Measurements from ENCODE around the gene OOEP.
"Not testable (repeated sequence)": the region's sequence is repeated elsewhere in the genome, so short reads cannot be mapped to it uniquely, and the experiment has no call there.

The OOEP gene

GRCh38 chr6:73388433-73388799 lies 18.7 kb upstream of the OOEP start:
- Histone ChIP-seq H4K91ac (ENCODE audit: low read depth, low read length) (no peak overlapping the region), H2BK12ac (ENCODE audit: low read length) (no peak overlapping the region), H2AK5ac (ENCODE audit: low read length) (no peak overlapping the region), H3K4me1 (ENCODE audit: control insufficient read depth in 1 of 2, insufficient read depth in 2 of 2, low read length in 2 of 2) (no peaks in the 10 kb centered on the region), H4K12ac (ENCODE audit: low read depth, low read length) (no peak overlapping the region), H3K4ac (ENCODE audit: low read depth, low read length) (no peak overlapping the region), H3K23ac (ENCODE audit: low read length) (no peak overlapping the region), H3K79me2 (ENCODE audit: control insufficient read depth, insufficient read depth, low read length, poor library complexity) (no peaks in the 10 kb centered on the region), H3K4me3 (ENCODE audit: low read depth, low read length) (no peak overlapping the region), H2BK5ac (ENCODE audit: low read depth, low read length, poor library complexity) (no peak overlapping the region), H4K8ac (ENCODE audit: low read depth, low read length) (no peak overlapping the region), H3K79me1 (ENCODE audit: low read length) (peaks cover 2% of the 10 kb centered on the region), H3K27ac (ENCODE audit: low read depth, low read length) (no peak overlapping the region), H3K18ac (ENCODE audit: low read length) (no peak overlapping the region), H3K4me2 (ENCODE audit: low read length) (peak overlapping the region; percentile 57), H3K27me3 (ENCODE audit: insufficient read depth, low read length) (no peaks in the 10 kb centered on the region), H2AFZ (ENCODE audit: insufficient read depth, low read length, poor library complexity) (peak overlapping the region; percentile 37), H3K36me3 (ENCODE audit: control insufficient read depth in 1 of 2, insufficient read depth in 2 of 2, low read length in 2 of 2) (no peaks in the 10 kb centered on the region), H3K14ac (ENCODE audit: low read length) (no peak overlapping the region), H2BK120ac (ENCODE audit: insufficient read depth, low read length, poor library complexity) (no peak overlapping the region), H3K9ac (ENCODE audit: low read length) (no peak overlapping the region), H3K9me3 (ENCODE audit: insufficient read depth, low read depth, low read length) (peaks cover 2% of the 10 kb centered on the region)
- no peak for DNase-seq
- WGBS (ENCODE audit: extremely low coverage, insufficient coverage, insufficient read length), result no CpG with 5 or more reads among the region's 4 CpGs

- Histone ChIP-seq H3K14ac (ENCODE audit: low read length) (no peak overlapping the region), H3K9ac (ENCODE audit: low read length) (no peak overlapping the region), H3K23ac (ENCODE audit: low read length) (no peak overlapping the region), H2BK12ac (ENCODE audit: low read length) (no peak overlapping the region), H2AK5ac (ENCODE audit: low read length) (no peak overlapping the region), H3K79me1 (ENCODE audit: low read length) (no peaks in the 10 kb centered on the region), H3K9me3 (ENCODE audit: insufficient read depth, low read depth, low read length) (no peaks in the 10 kb centered on the region), H3K4ac (ENCODE audit: low read depth, low read length) (no peak overlapping the region), H3K4me3 (ENCODE audit: low read depth, low read length) (no peak overlapping the region), H4K12ac (ENCODE audit: low read depth, low read length) (no peak overlapping the region), H3K79me2 (ENCODE audit: control insufficient read depth, insufficient read depth, low read length, poor library complexity) (no peaks in the 10 kb centered on the region), H3K27ac (ENCODE audit: low read depth, low read length) (no peak overlapping the region), H2BK120ac (ENCODE audit: insufficient read depth, low read length, poor library complexity) (no peak overlapping the region), H2AFZ (ENCODE audit: insufficient read depth, low read length, poor library complexity) (no peak overlapping the region), H4K8ac (ENCODE audit: low read depth, low read length) (no peak overlapping the region), H3K27me3 (ENCODE audit: insufficient read depth, low read length) (no peaks in the 10 kb centered on the region), H4K91ac (ENCODE audit: low read depth, low read length) (no peak overlapping the region), H3K18ac (ENCODE audit: low read length) (no peak overlapping the region), H2BK5ac (ENCODE audit: low read depth, low read length, poor library complexity) (no peak overlapping the region), H3K4me1 (ENCODE audit: control insufficient read depth in 1 of 2, insufficient read depth in 2 of 2, low read length in 2 of 2) (no peaks in the 10 kb centered on the region), H3K4me2 (ENCODE audit: low read length) (no peak overlapping the region), H3K36me3 (ENCODE audit: control insufficient read depth in 1 of 2, insufficient read depth in 2 of 2, low read length in 2 of 2) (no peaks in the 10 kb centered on the region)
- no CpG with 5 or more reads among the region's 6 CpGs for WGBS (ENCODE audit: extremely low coverage, insufficient coverage, insufficient read length)
- peak; percentile 89 to 96 for DNase-seq
These were observed 12.9 kb upstream of the OOEP start for GRCh38 chr6:73382462-73383113.

- not testable (repeated sequence) for DNase-seq; H3K36me3 ChIP-seq (ENCODE audit: control insufficient read depth in 1 of 2, insufficient read depth in 2 of 2, low read length in 2 of 2); H2BK12ac ChIP-seq (ENCODE audit: low read length); H3K9ac ChIP-seq (ENCODE audit: low read length); H2AK5ac ChIP-seq (ENCODE audit: low read length); H2AFZ ChIP-seq (ENCODE audit: insufficient read depth, low read length, poor library complexity); H3K14ac ChIP-seq (ENCODE audit: low read length); H2BK120ac ChIP-seq (ENCODE audit: insufficient read depth, low read length, poor library complexity); H3K27ac ChIP-seq (ENCODE audit: low read depth, low read length); H3K4me3 ChIP-seq (ENCODE audit: low read depth, low read length); H3K23ac ChIP-seq (ENCODE audit: low read length); H3K18ac ChIP-seq (ENCODE audit: low read length); H3K79me1 ChIP-seq (ENCODE audit: low read length); H4K91ac ChIP-seq (ENCODE audit: low read depth, low read length); H3K9me3 ChIP-seq (ENCODE audit: insufficient read depth, low read depth, low read length); H4K12ac ChIP-seq (ENCODE audit: low read depth, low read length); H2BK5ac ChIP-seq (ENCODE audit: low read depth, low read length, poor library complexity); H3K79me2 ChIP-seq (ENCODE audit: control insufficient read depth, insufficient read depth, low read length, poor library complexity); H4K8ac ChIP-seq (ENCODE audit: low read depth, low read length); H3K4me2 ChIP-seq (ENCODE audit: low read length); H3K27me3 ChIP-seq (ENCODE audit: insufficient read depth, low read length); H3K4me1 ChIP-seq (ENCODE audit: control insufficient read depth in 1 of 2, insufficient read depth in 2 of 2, low read length in 2 of 2); H3K4ac ChIP-seq (ENCODE audit: low read depth, low read length)
- no CpG with 5 or more reads among the region's 10 CpGs for WGBS (ENCODE audit: extremely low coverage, insufficient coverage, insufficient read length)
These were observed 11.8 kb upstream of the OOEP start for GRCh38 chr6:73381531-73381930.

GRCh38 chr6:73377225-73377624 lies 7.5 kb upstream of the OOEP start:
- Histone ChIP-seq H3K27me3 (ENCODE audit: insufficient read depth, low read length) (no peaks in the 10 kb centered on the region), H3K79me2 (ENCODE audit: control insufficient read depth, insufficient read depth, low read length, poor library complexity) (no peaks in the 10 kb centered on the region), H2AFZ (ENCODE audit: insufficient read depth, low read length, poor library complexity) (no peak overlapping the region), H3K9me3 (ENCODE audit: insufficient read depth, low read depth, low read length) (peaks cover 4% of the 10 kb centered on the region), H3K4me2 (ENCODE audit: low read length) (no peak overlapping the region), H2AK5ac (ENCODE audit: low read length) (no peak overlapping the region), H3K4me3 (ENCODE audit: low read depth, low read length) (no peak overlapping the region), H2BK120ac (ENCODE audit: insufficient read depth, low read length, poor library complexity) (no peak overlapping the region), H3K18ac (ENCODE audit: low read length) (no peak overlapping the region), H4K91ac (ENCODE audit: low read depth, low read length) (no peak overlapping the region), H3K4me1 (ENCODE audit: control insufficient read depth in 1 of 2, insufficient read depth in 2 of 2, low read length in 2 of 2) (no peaks in the 10 kb centered on the region), H3K27ac (ENCODE audit: low read depth, low read length) (no peak overlapping the region), H3K23ac (ENCODE audit: low read length) (no peak overlapping the region), H4K8ac (ENCODE audit: low read depth, low read length) (no peak overlapping the region), H3K36me3 (ENCODE audit: control insufficient read depth in 1 of 2, insufficient read depth in 2 of 2, low read length in 2 of 2) (no peaks in the 10 kb centered on the region), H3K9ac (ENCODE audit: low read length) (no peak overlapping the region), H3K14ac (ENCODE audit: low read length) (no peak overlapping the region), H2BK12ac (ENCODE audit: low read length) (no peak overlapping the region), H2BK5ac (ENCODE audit: low read depth, low read length, poor library complexity) (no peak overlapping the region), H3K4ac (ENCODE audit: low read depth, low read length) (no peak overlapping the region), H3K79me1 (ENCODE audit: low read length) (no peaks in the 10 kb centered on the region), H4K12ac (ENCODE audit: low read depth, low read length) (no peak overlapping the region)
- WGBS (ENCODE audit: extremely low coverage, insufficient coverage, insufficient read length), result no CpG with 5 or more reads among the region's 3 CpGs
- DNase-seq, result no peak

All from trophoblast cell (in vitro differentiated cells and primary cell).